ENCODE measurements around the gene SLC35B4. TPM values are rescaled to one million over a fixed set of nuclear protein-coding genes. Genes with fewer than 3 reads are reported as not detected.
A peak's percentile ranks its signal among the peaks of the same experiment; 100 is the strongest.
"Not testable (repeated sequence)": the region's sequence is repeated elsewhere in the genome, so short reads cannot be mapped to it uniquely, and the experiment has no call there.

SLC35B4 gene
- total RNA-seq, 1 experiment from 2014 or later, result 24.6 TPM

GRCh38 chr7:134317434-134317833, 704 bp upstream of the SLC35B4 start:
- H3K36me3 ChIP-seq, result no peaks in the 10 kb centered on the region
- no peaks in the 10 kb centered on the region; the same call in 1 of the 2 replicates for H3K27me3 ChIP-seq
- peak overlapping the region; percentile 79 for H3K4me3 ChIP-seq
- DNase-seq, result no peak
- no peak overlapping the region for H3K27ac ChIP-seq
- no peaks in the 10 kb centered on the region for H3K9me3 ChIP-seq (replicated peaks)
- H3K4me1 ChIP-seq, result peaks cover 6% of the 10 kb centered on the region; the same call in 1 of the 2 replicates

DNA sequence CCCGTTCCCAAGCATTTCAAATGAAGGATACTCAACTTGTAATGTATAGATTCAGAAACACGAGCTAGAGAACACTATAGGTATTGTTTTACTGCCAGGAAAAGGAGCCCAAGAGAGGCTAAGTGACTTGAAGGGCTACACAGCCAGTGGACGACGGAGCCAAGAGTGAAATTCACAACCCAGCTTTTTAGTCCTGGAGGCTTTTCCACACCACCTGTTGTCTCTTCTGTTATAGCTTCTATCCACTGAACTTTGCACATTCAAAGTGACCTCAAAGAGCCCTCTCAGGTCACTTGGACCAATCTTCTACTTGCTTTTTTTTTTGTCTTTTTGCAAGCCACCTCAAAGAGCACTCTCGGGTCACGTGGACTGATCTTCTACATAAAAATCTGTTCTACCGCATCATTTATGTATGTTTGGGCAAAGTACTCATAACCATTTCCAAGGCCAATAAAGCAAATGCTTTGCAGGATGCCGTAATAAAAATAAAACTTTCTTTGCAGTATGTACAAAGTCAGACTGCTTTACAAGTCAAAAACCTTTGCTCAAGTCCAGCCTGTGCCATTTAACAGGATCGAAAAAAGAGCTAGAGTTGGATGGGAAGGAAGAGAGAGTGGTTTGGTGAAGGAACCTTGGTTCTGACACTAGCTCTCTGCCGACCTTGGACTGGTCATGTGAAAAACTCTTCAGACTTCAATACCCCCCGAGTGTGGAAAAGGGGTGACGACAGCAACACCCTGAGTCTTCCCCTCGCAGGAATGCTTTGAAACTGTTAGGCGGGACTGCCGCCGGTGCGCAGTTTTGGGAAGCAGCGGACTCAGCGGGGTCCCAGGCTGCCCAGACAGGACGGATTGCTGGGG, 821 bp downstream of the SLC35B4 start:
- DNase-seq, result peak; percentile 9 to 63
- H3K27me3 ChIP-seq, result no peaks in the 10 kb centered on the region; the same call in 1 of the 2 replicates

GRCh38 chr7:134313543-134313942, 3.2 kb downstream of the SLC35B4 start:
- Histone ChIP-seq H3K27me3 (no peaks in the 10 kb centered on the region; the same call in 1 of the 2 replicates), H3K36me3 (peaks cover 8% of the 10 kb centered on the region)

More for the DNA sequence above, 821 bp downstream of the SLC35B4 start:
- Histone ChIP-seq H3K9me3 (replicated peaks) (no peaks in the 10 kb centered on the region), H3K36me3 (peaks cover under 1% of the 10 kb centered on the region; the same call in 1 of the 2 replicates), H3K4me3 (peak overlapping the region; percentile 79), H3K4me1 (peaks cover 6% of the 10 kb centered on the region; the same call in 1 of the 2 replicates), H3K27ac (peak overlapping the region; percentile 58)

DNA sequence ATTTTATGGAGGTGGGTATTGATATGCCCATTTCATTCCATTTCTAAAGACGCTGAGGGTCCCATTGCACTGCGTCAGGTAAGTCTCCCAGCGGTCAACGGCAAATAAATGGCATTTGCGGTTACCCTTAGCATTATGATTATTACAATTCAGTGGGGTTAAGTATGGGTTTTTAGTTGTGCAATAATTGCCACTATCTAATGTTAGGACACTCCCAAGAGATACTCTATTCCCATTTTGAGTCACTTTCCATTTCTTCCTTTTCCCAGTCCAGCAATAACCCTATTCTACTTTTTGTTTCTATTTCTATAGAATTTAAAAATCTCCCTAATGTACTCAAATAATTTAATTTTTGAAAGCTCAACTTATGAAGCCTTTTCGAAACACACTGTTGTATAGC, 4.0 kb downstream of the SLC35B4 start:
- H3K4me3 ChIP-seq, result no peak overlapping the region
- DNase-seq, result no peak
- peaks cover 8% of the 10 kb centered on the region for H3K36me3 ChIP-seq
- H3K4me1 ChIP-seq, result peaks cover 6% of the 10 kb centered on the region; the same call in 1 of the 2 replicates
- no peaks in the 10 kb centered on the region for H3K9me3 ChIP-seq (replicated peaks)
- no peak overlapping the region for H3K27ac ChIP-seq
- no peaks in the 10 kb centered on the region; the same call in 1 of the 2 replicates for H3K27me3 ChIP-seq

More at GRCh38 chr7:134313543-134313942, 3.2 kb downstream of the SLC35B4 start:
- no peak overlapping the region for H3K27ac ChIP-seq
- DNase-seq, result no peak
- no peak overlapping the region for H3K4me3 ChIP-seq
- peaks cover 6% of the 10 kb centered on the region; the same call in 1 of the 2 replicates for H3K4me1 ChIP-seq
- no peaks in the 10 kb centered on the region for H3K9me3 ChIP-seq (replicated peaks)

GRCh38 chr7:134311807-134312206, 4.9 kb downstream of the SLC35B4 start:
- Histone ChIP-seq H3K27ac (no peak overlapping the region), H3K4me1 (0 out of 2 replicates have a peak, but pooled peaks cover 2% of the 10 kb centered on the region), H3K27me3 (no peaks in the 10 kb centered on the region), H3K36me3 (peaks cover 8% of the 10 kb centered on the region), H3K4me3 (no peak overlapping the region), H3K9me3 (replicated peaks) (no peaks in the 10 kb centered on the region)
- DNase-seq, result no peak

DNA sequence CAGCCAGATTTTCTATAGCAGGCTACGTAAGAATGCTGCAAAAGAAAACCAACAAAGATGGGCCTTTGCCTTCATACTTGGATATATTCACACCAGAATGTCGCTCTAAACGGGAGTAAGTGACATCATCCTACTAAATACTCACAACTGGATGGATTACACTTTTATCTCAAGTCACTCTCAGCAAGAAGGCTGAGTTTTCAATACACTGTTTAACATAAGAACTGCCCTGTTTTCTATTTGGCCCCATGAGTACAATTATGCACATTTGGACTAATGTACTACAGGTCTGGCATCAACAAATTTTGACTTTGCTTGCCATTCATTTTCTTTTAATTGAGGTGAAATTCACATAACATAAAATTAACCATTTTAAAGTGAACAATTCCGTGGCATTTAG, 8.2 kb downstream of the SLC35B4 start:
- H3K27ac ChIP-seq, result no peak overlapping the region
- DNase-seq, result no peak

GRCh38 chr7:134307320-134307719, 9.4 kb downstream of the SLC35B4 start:
- no peak for DNase-seq
- H3K27me3 ChIP-seq, result no peaks in the 10 kb centered on the region
- H3K4me3 ChIP-seq, result no peak overlapping the region
- H3K9me3 ChIP-seq (replicated peaks), result no peaks in the 10 kb centered on the region
- peaks cover 28% of the 10 kb centered on the region for H3K36me3 ChIP-seq
- no peaks in the 10 kb centered on the region for H3K4me1 ChIP-seq
- H3K27ac ChIP-seq, result no peak overlapping the region

More for the DNA sequence above, 8.2 kb downstream of the SLC35B4 start:
- Histone ChIP-seq H3K36me3 (peaks cover 26% of the 10 kb centered on the region), H3K27me3 (no peaks in the 10 kb centered on the region), H3K4me3 (no peak overlapping the region), H3K4me1 (no peaks in the 10 kb centered on the region), H3K9me3 (replicated peaks) (no peaks in the 10 kb centered on the region)

DNA sequence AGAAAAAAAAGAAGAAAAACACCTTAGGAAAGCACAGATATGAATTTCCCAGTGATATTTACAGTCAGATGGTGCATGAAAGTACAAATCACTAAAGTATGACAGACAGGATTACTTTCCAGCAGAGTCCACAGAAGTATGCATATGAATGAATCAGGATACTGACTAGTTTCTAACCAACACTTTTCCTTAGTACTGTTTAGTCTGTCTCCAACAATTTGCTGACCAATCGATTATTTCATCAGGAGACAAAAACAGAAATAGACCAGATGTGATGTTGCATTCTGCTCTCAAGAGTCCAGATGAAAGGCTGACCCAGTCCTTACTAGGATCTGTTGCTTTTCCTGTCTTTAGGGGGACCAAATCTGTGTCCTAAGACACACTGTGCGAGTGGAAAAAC, 14.6 kb downstream of the SLC35B4 start:
- H3K36me3 ChIP-seq, result peaks cover 47% of the 10 kb centered on the region
- no peak for DNase-seq

DNA sequence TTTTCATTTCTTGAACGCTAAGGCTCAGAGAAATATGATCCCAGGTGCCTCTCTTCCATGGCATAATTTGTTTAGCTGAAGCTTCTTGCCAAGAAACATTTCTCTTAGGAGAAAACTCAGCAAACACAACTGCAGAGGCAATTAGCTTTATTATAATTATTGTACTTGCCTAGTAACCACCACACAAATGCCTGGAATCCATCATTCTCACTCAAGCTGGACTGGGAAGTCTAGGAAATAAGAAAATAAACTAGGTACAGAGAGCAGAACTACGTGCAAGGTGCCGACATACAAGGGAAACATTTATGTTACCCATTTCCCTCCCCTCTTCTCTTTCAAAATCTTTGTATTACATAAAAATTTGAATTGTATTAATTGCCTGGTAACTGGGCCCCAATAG, 15.1 kb downstream of the SLC35B4 start:
- Histone ChIP-seq H3K4me1 (no peaks in the 10 kb centered on the region), H3K36me3 (peaks cover 47% of the 10 kb centered on the region), H3K27me3 (no peaks in the 10 kb centered on the region), H3K27ac (no peak overlapping the region), H3K4me3 (no peak overlapping the region), H3K9me3 (replicated peaks) (no peaks in the 10 kb centered on the region)
- no peak for DNase-seq

More for the DNA sequence above, 14.6 kb downstream of the SLC35B4 start:
- no peaks in the 10 kb centered on the region for H3K9me3 ChIP-seq (replicated peaks)
- no peaks in the 10 kb centered on the region for H3K27me3 ChIP-seq
- no peak overlapping the region for H3K4me3 ChIP-seq
- no peak overlapping the region for H3K27ac ChIP-seq
- no peaks in the 10 kb centered on the region for H3K4me1 ChIP-seq

DNA sequence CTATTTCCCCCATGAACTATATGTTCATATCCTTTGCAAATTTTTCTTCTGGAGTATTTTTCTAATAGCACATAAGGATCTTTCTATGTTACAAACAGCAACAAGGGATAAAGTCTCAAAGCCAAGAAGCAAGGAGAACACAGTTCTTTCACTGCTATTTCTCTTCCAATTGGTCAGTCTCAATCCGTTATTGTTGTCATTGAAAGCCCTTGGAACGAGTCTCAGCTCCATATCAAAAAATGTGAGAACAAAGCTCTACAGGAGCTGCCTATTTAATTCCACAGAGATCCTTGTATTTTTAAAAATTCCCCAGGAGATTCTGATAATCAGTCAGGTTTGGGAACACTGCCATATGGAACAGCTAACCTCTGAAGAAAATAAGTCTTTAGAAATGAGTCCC, 15.7 kb downstream of the SLC35B4 start:
- no peaks in the 10 kb centered on the region for H3K9me3 ChIP-seq (replicated peaks)
- H3K36me3 ChIP-seq, result peaks cover 50% of the 10 kb centered on the region
- no peaks in the 10 kb centered on the region for H3K4me1 ChIP-seq
- no peak for DNase-seq
- no peak overlapping the region for H3K27ac ChIP-seq
- H3K4me3 ChIP-seq, result no peak overlapping the region
- no peaks in the 10 kb centered on the region for H3K27me3 ChIP-seq

GRCh38 chr7:134298902-134299683, 17.6 kb downstream of the SLC35B4 start:
- H3K27ac ChIP-seq, result no peak overlapping the region
- no peak overlapping the region for H3K4me3 ChIP-seq
- H3K9me3 ChIP-seq (replicated peaks), result no peaks in the 10 kb centered on the region
- H3K27me3 ChIP-seq, result no peaks in the 10 kb centered on the region
- peaks cover 46% of the 10 kb centered on the region for H3K36me3 ChIP-seq
- DNase-seq, result no peak
- H3K4me1 ChIP-seq, result no peaks in the 10 kb centered on the region

DNA sequence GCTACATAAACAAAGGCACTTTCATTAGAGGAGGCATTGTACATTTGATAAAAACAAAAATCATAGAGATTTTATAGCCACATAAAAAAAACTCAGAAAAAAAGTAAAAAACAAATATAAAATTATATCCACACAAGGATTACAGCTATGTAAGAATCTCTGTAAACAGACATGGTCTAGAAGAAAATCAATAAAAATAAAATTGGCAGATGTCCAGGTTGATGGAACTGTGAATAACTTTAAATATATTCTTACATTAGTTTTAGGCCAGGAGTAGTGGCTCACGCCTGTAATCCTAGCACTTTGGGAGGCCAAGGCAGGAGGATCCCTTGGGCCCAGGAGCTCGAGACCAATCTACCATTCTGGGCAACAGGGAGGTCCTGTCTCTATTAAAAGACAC, 19.2 kb downstream of the SLC35B4 start:
- no peak overlapping the region for H3K27ac ChIP-seq
- H3K4me1 ChIP-seq, result no peaks in the 10 kb centered on the region
- H3K27me3 ChIP-seq, result no peaks in the 10 kb centered on the region
- no peak for DNase-seq
- H3K36me3 ChIP-seq, result peaks cover 42% of the 10 kb centered on the region
- no peaks in the 10 kb centered on the region for H3K9me3 ChIP-seq (replicated peaks)
- no peak overlapping the region for H3K4me3 ChIP-seq

DNA sequence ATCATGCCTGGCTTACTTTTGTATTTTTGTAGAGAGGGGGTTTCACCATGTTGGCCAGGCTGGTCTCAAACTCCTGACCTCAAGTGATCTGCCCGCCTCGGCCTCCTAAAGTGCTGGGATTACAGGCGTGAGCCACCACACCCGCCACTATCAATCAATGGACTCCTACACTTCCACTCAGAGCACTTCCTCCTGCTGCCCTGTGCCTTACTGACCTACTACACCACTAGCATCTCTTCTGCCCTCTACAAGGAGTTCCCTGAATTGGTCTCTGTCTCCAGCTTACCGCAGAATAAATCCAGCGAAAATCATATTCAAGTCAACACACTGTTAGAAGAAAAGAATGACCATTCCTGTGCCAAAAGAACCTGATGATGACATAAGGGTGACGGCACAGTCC, 20.7 kb downstream of the SLC35B4 start:
- not testable (repeated sequence) for H3K27me3 ChIP-seq; DNase-seq; H3K9me3 ChIP-seq (replicated peaks); H3K4me1 ChIP-seq; H3K4me3 ChIP-seq; H3K27ac ChIP-seq
- H3K36me3 ChIP-seq, result peaks cover 32% of the 10 kb centered on the region

DNA sequence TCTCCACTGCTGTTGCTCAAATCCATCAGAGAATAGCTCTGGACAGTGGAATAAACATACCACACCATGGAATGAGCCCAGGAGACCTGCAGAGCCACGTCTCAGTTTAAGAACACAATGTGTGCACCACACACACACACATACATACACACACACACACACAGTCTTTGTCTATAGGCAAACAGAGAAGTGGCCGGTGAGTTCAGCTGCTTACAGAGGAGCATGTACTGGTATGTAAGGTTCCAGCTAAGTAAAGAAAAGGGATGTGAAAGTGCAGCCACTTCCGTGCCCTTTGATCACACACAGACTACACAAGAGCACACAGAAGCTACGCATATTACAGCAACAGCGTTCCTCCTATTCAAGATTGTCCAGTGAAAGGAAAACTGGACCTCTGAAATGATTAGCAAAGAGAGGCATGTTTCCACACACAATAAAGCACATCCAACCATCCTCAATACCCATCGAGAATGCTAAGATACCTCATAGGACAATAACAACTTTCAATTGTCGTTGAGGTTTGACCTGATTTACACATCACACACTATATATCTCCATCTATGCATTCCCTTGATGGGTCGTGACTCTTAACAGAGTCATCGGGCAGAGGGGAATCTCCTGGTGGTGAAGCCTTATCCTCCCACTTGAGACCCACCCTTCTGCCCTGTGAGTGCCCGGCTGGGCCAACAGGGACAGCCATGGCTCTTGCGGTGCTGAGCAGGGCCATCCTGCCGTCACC, 23.6 kb downstream of the SLC35B4 start:
- Histone ChIP-seq H3K36me3 (peaks cover 16% of the 10 kb centered on the region; the same call in 1 of the 2 replicates), H3K4me1 (0 out of 2 replicates have a peak, but pooled peaks cover 2% of the 10 kb centered on the region), H3K27me3 (no peaks in the 10 kb centered on the region), H3K9me3 (replicated peaks) (no peaks in the 10 kb centered on the region), H3K27ac (no peak overlapping the region), H3K4me3 (no peak overlapping the region)
- DNase-seq, result no peak
